ENCODE results near the gene LTF. TPM values are rescaled to one million over a fixed set of nuclear protein-coding genes. Genes with fewer than 3 reads are reported as not detected.

The LTF gene
- total RNA-seq, 1 donor from 2014 or later: not detected

DNA sequence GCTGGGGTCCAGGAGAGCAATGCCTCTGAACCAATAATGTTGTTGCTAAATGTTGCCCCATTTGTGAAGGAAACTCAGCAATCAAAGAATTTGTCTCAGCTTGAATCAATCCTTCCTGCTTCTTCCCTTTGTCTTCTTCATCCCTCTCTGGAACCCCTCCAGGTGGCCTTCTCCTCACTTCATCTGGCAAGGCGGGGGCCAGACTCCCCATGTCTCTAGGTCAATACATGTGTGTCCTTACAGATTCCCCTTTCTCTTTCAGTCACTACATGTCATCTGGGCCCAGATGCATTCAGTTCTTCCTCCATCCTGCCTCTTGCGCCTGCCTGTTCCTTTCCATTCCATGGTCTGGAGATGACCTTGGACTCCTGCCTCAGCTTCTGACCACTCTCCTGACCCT lies 8.0 kb upstream of the LTF start:
- H3K36me3 ChIP-seq (ENCODE audit: insufficient read depth, low read length): no peaks in the 10 kb centered on the region
- Mint-ChIP-seq H3K27ac (ENCODE audit: unreplicated experiment) (peak overlapping the region; percentile 8), H3K4me3 (ENCODE audit: unreplicated experiment) (no peak overlapping the region), H3K36me3 (ENCODE audit: low read depth, unreplicated experiment) (no peaks in the 10 kb centered on the region), H3K9me3 (ENCODE audit: unreplicated experiment) (peaks cover 16% of the 10 kb centered on the region), H3K4me1 (ENCODE audit: low read depth, unreplicated experiment) (no peaks in the 10 kb centered on the region), H3K27me3 (ENCODE audit: low read depth, unreplicated experiment) (peaks cover 46% of the 10 kb centered on the region)
- DNase-seq (ENCODE audit: low read depth): no peak
- no peaks in the 10 kb centered on the region for H3K4me1 ChIP-seq (ENCODE audit: insufficient read depth, low read length)
- no peak overlapping the region for H3K27ac ChIP-seq (ENCODE audit: low read depth, low read length)
- FAIRE-seq: no peak
- no peak overlapping the region for H3K9ac ChIP-seq (ENCODE audit: low read length)
- no peak overlapping the region for H3K4me3 ChIP-seq (ENCODE audit: insufficient read depth, low read depth, low read length)
- H3K27me3 ChIP-seq (ENCODE audit: insufficient read depth, low read length): peaks cover 20% of the 10 kb centered on the region
- no peaks in the 10 kb centered on the region for H3K79me2 ChIP-seq (ENCODE audit: insufficient read depth, low read length)
- H4K20me1 ChIP-seq (ENCODE audit: insufficient read depth, low read length): no peaks in the 10 kb centered on the region
- no peak overlapping the region for H3K4me2 ChIP-seq (ENCODE audit: low read length)
- no peaks in the 10 kb centered on the region for H3K9me3 ChIP-seq (ENCODE audit: insufficient read depth, low read depth, low read length)
- no peak for TF ChIP-seq EZH2 (IDR thresholded peaks at IDR 0.05; ENCODE audit: insufficient read depth, low read length)
- TF ChIP-seq, protein P1, sequence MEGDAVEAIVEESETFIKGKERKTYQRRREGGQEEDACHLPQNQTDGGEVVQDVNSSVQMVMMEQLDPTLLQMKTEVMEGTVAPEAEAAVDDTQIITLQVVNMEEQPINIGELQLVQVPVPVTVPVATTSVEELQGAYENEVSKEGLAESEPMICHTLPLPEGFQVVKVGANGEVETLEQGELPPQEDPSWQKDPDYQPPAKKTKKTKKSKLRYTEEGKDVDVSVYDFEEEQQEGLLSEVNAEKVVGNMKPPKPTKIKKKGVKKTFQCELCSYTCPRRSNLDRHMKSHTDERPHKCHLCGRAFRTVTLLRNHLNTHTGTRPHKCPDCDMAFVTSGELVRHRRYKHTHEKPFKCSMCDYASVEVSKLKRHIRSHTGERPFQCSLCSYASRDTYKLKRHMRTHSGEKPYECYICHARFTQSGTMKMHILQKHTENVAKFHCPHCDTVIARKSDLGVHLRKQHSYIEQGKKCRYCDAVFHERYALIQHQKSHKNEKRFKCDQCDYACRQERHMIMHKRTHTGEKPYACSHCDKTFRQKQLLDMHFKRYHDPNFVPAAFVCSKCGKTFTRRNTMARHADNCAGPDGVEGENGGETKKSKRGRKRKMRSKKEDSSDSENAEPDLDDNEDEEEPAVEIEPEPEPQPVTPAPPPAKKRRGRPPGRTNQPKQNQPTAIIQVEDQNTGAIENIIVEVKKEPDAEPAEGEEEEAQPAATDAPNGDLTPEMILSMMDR (IDR thresholded peaks at IDR 0.05; ENCODE audit: insufficient read depth, low read depth, low read length): no peak
- no peak overlapping the region for H2AFZ ChIP-seq (ENCODE audit: low read depth, low read length)

DNA sequence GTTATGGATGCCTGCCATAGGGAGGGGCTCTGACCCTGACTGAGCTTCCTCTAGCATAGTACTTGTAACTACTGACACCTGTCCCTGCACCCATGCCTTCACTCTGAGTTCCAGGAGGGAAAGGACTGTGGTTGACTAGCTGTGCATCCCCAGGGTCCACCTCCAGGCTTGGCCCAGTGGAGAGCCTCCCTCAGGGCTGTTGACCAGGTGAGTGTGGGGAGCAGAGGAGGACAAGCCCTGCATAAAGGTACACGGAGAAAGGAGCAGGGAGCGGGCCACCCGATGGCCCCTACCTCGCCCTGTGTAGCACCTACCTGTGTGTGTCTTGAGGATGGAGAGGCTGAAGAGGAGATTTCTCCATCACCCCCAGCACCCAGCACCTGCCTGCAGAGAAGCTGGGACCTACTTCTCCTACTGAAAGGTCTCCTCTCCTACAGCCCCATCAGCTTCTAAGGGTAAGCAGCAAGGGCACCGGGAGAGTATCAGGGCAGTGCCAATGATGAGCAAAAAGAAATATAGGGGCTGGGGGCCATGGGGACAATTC lies 6.7 kb upstream of the LTF start:
- TF ChIP-seq, protein P1 (IDR thresholded peaks at IDR 0.05; ENCODE audit: insufficient read depth, low read depth, low read length): no peak
- TF ChIP-seq EZH2 (IDR thresholded peaks at IDR 0.05; ENCODE audit: insufficient read depth, low read length): no peak
- H3K9ac ChIP-seq (ENCODE audit: low read length): no peak overlapping the region
- H3K4me3 ChIP-seq (ENCODE audit: insufficient read depth, low read depth, low read length): no peak overlapping the region
- no peak overlapping the region for H3K27ac ChIP-seq (ENCODE audit: low read depth, low read length)
- Mint-ChIP-seq H3K4me3 (ENCODE audit: unreplicated experiment) (no peak overlapping the region), H3K9me3 (ENCODE audit: unreplicated experiment) (peaks cover 14% of the 10 kb centered on the region), H3K4me1 (ENCODE audit: low read depth, unreplicated experiment) (no peaks in the 10 kb centered on the region), H3K36me3 (ENCODE audit: low read depth, unreplicated experiment) (no peaks in the 10 kb centered on the region), H3K27me3 (ENCODE audit: low read depth, unreplicated experiment) (peaks cover 50% of the 10 kb centered on the region), H3K27ac (ENCODE audit: unreplicated experiment) (no peak overlapping the region)
- H3K9me3 ChIP-seq (ENCODE audit: insufficient read depth, low read depth, low read length): no peaks in the 10 kb centered on the region
- DNase-seq (ENCODE audit: low read depth) (no peak), FAIRE-seq (no peak)
- H2AFZ ChIP-seq (ENCODE audit: low read depth, low read length): no peak overlapping the region
- peaks cover 16% of the 10 kb centered on the region for H3K27me3 ChIP-seq (ENCODE audit: insufficient read depth, low read length)
- no peaks in the 10 kb centered on the region for H3K79me2 ChIP-seq (ENCODE audit: insufficient read depth, low read length)
- no peaks in the 10 kb centered on the region for H3K36me3 ChIP-seq (ENCODE audit: insufficient read depth, low read length)
- H3K4me1 ChIP-seq (ENCODE audit: insufficient read depth, low read length): no peaks in the 10 kb centered on the region
- H3K4me2 ChIP-seq (ENCODE audit: low read length): no peak overlapping the region
- no peaks in the 10 kb centered on the region for H4K20me1 ChIP-seq (ENCODE audit: insufficient read depth, low read length)

DNA sequence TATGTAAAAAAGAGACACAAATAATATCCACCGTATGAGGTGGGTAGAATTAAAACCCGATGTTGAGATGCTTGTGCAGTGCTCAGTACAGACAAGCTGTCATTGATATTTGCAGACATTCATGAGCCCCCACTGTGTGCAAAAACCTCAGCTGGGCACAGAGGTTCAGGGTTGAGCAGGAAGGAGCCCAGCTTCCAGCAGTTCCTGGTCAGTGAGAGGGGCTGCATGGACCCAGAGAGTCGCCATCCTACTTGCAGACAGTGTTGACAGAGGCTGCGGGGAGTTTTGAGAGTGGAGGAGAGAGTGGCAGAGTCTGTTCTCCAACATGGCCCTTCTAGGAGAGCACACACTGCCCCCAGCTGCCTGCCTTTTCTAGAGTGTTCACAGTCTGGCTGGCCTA lies 6.1 kb upstream of the LTF start:
- no peak for DNase-seq (ENCODE audit: low read depth)
- no peaks in the 10 kb centered on the region for H3K79me2 ChIP-seq (ENCODE audit: insufficient read depth, low read length)
- no peaks in the 10 kb centered on the region for H3K4me1 Mint-ChIP-seq (ENCODE audit: low read depth, unreplicated experiment)
- no peak overlapping the region for H2AFZ ChIP-seq (ENCODE audit: low read depth, low read length)
- no peak for FAIRE-seq
- no peak overlapping the region for H3K27ac Mint-ChIP-seq (ENCODE audit: unreplicated experiment)
- H3K4me2 ChIP-seq (ENCODE audit: low read length): no peak overlapping the region
- H3K27me3 Mint-ChIP-seq (ENCODE audit: low read depth, unreplicated experiment): peaks cover 53% of the 10 kb centered on the region
- no peak for TF ChIP-seq EZH2 (IDR thresholded peaks at IDR 0.05; ENCODE audit: insufficient read depth, low read length)
- TF ChIP-seq, protein P1 (IDR thresholded peaks at IDR 0.05; ENCODE audit: insufficient read depth, low read depth, low read length): no peak
- peaks cover 19% of the 10 kb centered on the region for H3K27me3 ChIP-seq (ENCODE audit: insufficient read depth, low read length)
- H3K9me3 ChIP-seq (ENCODE audit: insufficient read depth, low read depth, low read length): no peaks in the 10 kb centered on the region
- no peak overlapping the region for H3K9ac ChIP-seq (ENCODE audit: low read length)
- H3K4me1 ChIP-seq (ENCODE audit: insufficient read depth, low read length): no peaks in the 10 kb centered on the region
- no peak overlapping the region for H3K4me3 ChIP-seq (ENCODE audit: insufficient read depth, low read depth, low read length)
- no peak overlapping the region for H3K27ac ChIP-seq (ENCODE audit: low read depth, low read length)
- H3K36me3 ChIP-seq (ENCODE audit: insufficient read depth, low read length): no peaks in the 10 kb centered on the region
- H3K36me3 Mint-ChIP-seq (ENCODE audit: low read depth, unreplicated experiment): no peaks in the 10 kb centered on the region
- H3K9me3 Mint-ChIP-seq (ENCODE audit: unreplicated experiment): peaks cover 14% of the 10 kb centered on the region
- no peaks in the 10 kb centered on the region for H4K20me1 ChIP-seq (ENCODE audit: insufficient read depth, low read length)
- H3K4me3 Mint-ChIP-seq (ENCODE audit: unreplicated experiment): no peak overlapping the region

Measured in astrocyte (in vitro differentiated cells and primary cell).